HUES6 (cell line): ENCODE results near the gene UTP4.

Experiments used
- H3K27ac ChIP-seq: 2 replicates; pipeline ENCODE4 v1.7.0; 2013; ENCODE audit warnings: low read depth, mild to moderate bottlenecking, low read length, inconsistent platforms
- H3K27me3 ChIP-seq: 2 replicates; pipeline ENCODE4 v1.6.1; 2013; ENCODE audit warnings: low read length; ENCODE audit not compliant: control insufficient read depth, insufficient read depth
- H3K36me3 ChIP-seq: 2 replicates; pipeline ENCODE4 v1.6.1; 2013; ENCODE audit warnings: low read length; ENCODE audit not compliant: control insufficient read depth, insufficient read depth
- H3K4me1 ChIP-seq: 2 replicates; pipeline ENCODE4 v1.6.1; 2013; ENCODE audit warnings: low read length; ENCODE audit not compliant: control insufficient read depth, insufficient read depth
- H3K4me3 ChIP-seq: 2 replicates; pipeline ENCODE4 v1.5.1; 2013; ENCODE audit warnings: low read depth, low read length
- H3K9ac ChIP-seq: one replicate; pipeline ENCODE4 v1.6.1; 2013; ENCODE audit warnings: mild to moderate bottlenecking, low read length
- H3K9me3 ChIP-seq: 2 replicates; pipeline ENCODE4 v1.6.1; 2013; ENCODE audit warnings: low read depth, low read length; ENCODE audit not compliant: control insufficient read depth, insufficient read depth

UTP4 gene

GRCh38 chr16:69182730-69183416 is 50.4 kb downstream of the UTP4 start:
- H3K9ac ChIP-seq: no peak overlapping the region
- no peaks in the 10 kb centered on the region for H3K9me3 ChIP-seq
- peaks cover 6% of the 10 kb centered on the region; the same call in 1 of the 2 replicates for H3K4me1 ChIP-seq
- H3K27me3 ChIP-seq: no peaks in the 10 kb centered on the region
- no peak overlapping the region for H3K27ac ChIP-seq
- H3K36me3 ChIP-seq: no peaks in the 10 kb centered on the region
- H3K4me3 ChIP-seq: no peak overlapping the region

- H3K36me3 ChIP-seq: no peaks in the 10 kb centered on the region
- peak within 1 kb of the TSS; percentile 70 for H3K4me3 ChIP-seq
- peaks cover 19% of the 10 kb centered on the region for H3K4me1 ChIP-seq
- peak within 1 kb of the TSS; percentile 88 for H3K9ac ChIP-seq
- H3K27me3 ChIP-seq: no peaks in the 10 kb centered on the region
- peak within 1 kb of the TSS; percentile 64; the same call in 1 of the 2 replicates for H3K27ac ChIP-seq
- H3K9me3 ChIP-seq: no peaks in the 10 kb centered on the region
Measured at GRCh38 chr16:69186642-69187445, 54.4 kb downstream of the UTP4 start, which contains the start of gene SNTB2. Gene SNTB2, plus strand, starts transcription at chr16:69187164. Its CDS starts 3 bp downstream, at chr16:69187167.

GRCh38 chr16:69187446-69188235 is 55.2 kb downstream of the UTP4 start:
- peak overlapping the region; percentile 70 for H3K4me3 ChIP-seq
- no peaks in the 10 kb centered on the region for H3K27me3 ChIP-seq
- H3K4me1 ChIP-seq: peaks cover 19% of the 10 kb centered on the region
- peak overlapping the region; percentile 88 for H3K9ac ChIP-seq
- no peaks in the 10 kb centered on the region for H3K36me3 ChIP-seq
- no peaks in the 10 kb centered on the region for H3K9me3 ChIP-seq
- H3K27ac ChIP-seq: no peak overlapping the region

DNA sequence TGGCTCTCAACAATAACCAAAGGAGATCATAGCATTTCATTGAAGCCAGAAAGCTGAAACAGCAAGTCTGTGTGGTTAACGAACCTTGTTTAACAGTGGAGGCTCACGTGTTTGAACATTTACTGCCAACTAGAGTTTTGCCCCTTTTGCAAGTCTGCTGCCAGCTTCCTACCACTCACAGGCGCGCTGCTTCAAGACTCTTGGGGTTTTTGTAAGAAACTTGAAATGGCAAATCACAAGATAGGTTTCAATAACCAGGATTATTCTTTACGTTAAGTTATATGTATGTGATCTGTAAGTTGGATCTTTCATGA is 55.7 kb downstream of the UTP4 start:
- H3K9ac ChIP-seq: peak overlapping the region; percentile 88

GRCh38 chr16:69188716-69189115 is 56.3 kb downstream of the UTP4 start:
- H3K4me1 ChIP-seq: peaks cover 19% of the 10 kb centered on the region
- peak overlapping the region; percentile 88 for H3K9ac ChIP-seq
- no peaks in the 10 kb centered on the region for H3K36me3 ChIP-seq
- H3K27ac ChIP-seq: no peak overlapping the region
- no peaks in the 10 kb centered on the region for H3K27me3 ChIP-seq
- H3K9me3 ChIP-seq: no peaks in the 10 kb centered on the region
- H3K4me3 ChIP-seq: peak overlapping the region; percentile 70

More for the DNA sequence above, 55.7 kb downstream of the UTP4 start:
- no peak overlapping the region for H3K27ac ChIP-seq
- H3K4me3 ChIP-seq: peak overlapping the region; percentile 70
- no peaks in the 10 kb centered on the region for H3K27me3 ChIP-seq
- no peaks in the 10 kb centered on the region for H3K36me3 ChIP-seq
- H3K9me3 ChIP-seq: no peaks in the 10 kb centered on the region
- H3K4me1 ChIP-seq: peaks cover 19% of the 10 kb centered on the region

- no peak overlapping the region for H3K27ac ChIP-seq
- no peaks in the 10 kb centered on the region for H3K36me3 ChIP-seq
- H3K9ac ChIP-seq: no peak overlapping the region
- no peak overlapping the region for H3K4me3 ChIP-seq
- peaks cover 19% of the 10 kb centered on the region for H3K4me1 ChIP-seq
- no peaks in the 10 kb centered on the region for H3K9me3 ChIP-seq
- no peaks in the 10 kb centered on the region for H3K27me3 ChIP-seq
Measured at GRCh38 chr16:69190046-69190588, 57.7 kb downstream of the UTP4 start.

DNA sequence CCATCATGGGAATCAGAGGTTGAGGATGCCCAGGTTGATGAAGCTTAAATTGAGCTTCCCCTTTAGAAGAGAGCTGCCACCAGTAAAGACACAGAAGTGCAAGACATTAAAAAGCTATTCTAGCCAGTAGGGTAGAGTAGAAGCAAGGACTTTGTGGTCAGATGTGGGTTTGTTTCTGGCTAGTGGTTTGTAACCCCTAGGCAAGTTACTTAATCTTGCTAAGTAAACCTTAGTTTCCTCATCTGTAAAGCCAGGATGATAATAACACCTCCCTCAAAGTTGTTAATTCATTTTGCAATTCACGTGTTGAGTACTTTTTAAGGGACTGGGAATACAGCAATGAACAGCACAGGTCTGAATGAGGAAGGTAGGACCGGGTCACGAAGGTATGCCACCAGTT is 58.1 kb downstream of the UTP4 start:
- Histone ChIP-seq H3K4me1 (peaks cover 19% of the 10 kb centered on the region), H3K9ac (no peak overlapping the region), H3K4me3 (no peak overlapping the region), H3K27me3 (no peaks in the 10 kb centered on the region), H3K9me3 (no peaks in the 10 kb centered on the region), H3K36me3 (no peaks in the 10 kb centered on the region), H3K27ac (no peak overlapping the region)

DNA sequence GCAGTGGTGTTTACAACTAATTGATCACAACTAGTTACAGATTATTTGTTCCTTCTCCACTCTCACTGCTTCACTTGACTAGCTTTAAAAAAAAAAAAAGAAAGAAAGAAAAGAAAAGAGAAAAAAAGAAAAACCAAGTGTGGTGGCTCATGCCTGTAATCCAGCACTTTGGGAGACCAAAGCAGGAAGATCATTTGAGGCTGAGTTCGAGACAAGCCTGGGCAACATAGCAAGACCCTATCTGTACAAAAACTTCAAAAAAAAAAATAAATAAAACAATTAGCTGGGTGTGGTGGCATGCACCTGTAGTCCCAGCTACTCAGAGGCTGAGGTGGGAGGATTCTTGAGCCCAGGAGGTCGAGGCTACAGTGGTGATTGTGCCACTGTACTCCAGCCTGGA is 58.7 kb downstream of the UTP4 start:
- Histone ChIP-seq H3K27me3 (no peaks in the 10 kb centered on the region), H3K36me3 (no peaks in the 10 kb centered on the region), H3K9me3 (no peaks in the 10 kb centered on the region), H3K27ac (no peak overlapping the region), H3K4me3 (no peak overlapping the region), H3K9ac (no peak overlapping the region), H3K4me1 (peaks cover 19% of the 10 kb centered on the region)

- no peaks in the 10 kb centered on the region for H3K27me3 ChIP-seq
- no peak overlapping the region for H3K27ac ChIP-seq
- peaks cover 10% of the 10 kb centered on the region for H3K4me1 ChIP-seq
- no peak overlapping the region for H3K9ac ChIP-seq
- no peak overlapping the region for H3K4me3 ChIP-seq
- no peaks in the 10 kb centered on the region for H3K36me3 ChIP-seq
- no peaks in the 10 kb centered on the region for H3K9me3 ChIP-seq
Measured at GRCh38 chr16:69193855-69194254, 61.4 kb downstream of the UTP4 start.

DNA sequence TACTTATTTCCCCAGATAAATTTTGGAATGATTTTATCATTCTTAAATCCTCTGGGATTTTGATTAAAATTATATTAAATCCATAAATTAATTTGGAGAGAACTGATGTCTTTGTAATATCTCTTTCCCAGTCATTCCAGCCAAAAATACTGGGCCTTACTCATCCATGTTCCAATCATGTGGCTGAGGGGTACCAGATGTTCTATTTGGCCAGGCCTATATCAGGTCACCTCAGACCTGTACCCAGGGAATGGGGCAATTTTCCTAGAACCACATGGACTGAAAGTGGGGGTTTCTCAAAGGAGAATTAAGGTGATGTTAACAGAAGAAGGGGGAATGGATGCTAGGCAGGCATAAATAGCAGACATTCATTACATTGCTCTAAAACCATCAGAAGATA is 62.0 kb downstream of the UTP4 start:
- Histone ChIP-seq H3K9ac (no peak overlapping the region), H3K27ac (no peak overlapping the region), H3K9me3 (no peaks in the 10 kb centered on the region), H3K27me3 (no peaks in the 10 kb centered on the region), H3K4me3 (no peak overlapping the region), H3K36me3 (no peaks in the 10 kb centered on the region), H3K4me1 (peaks cover 9% of the 10 kb centered on the region; the same call in 1 of the 2 replicates)
